GM20000 (cell line): ENCODE measurements around the gene RBM45.

ENCODE experiments used
- DNase-seq: peaks from one replicate; pipeline ENCODE4 v3.0.0; 2012; ENCODE audit warnings: low spot score
- CTCF ChIP-seq: IDR thresholded peaks from 2 replicates; pipeline ENCODE4 v1.5.1; 2012; ENCODE audit warnings: mild to moderate bottlenecking, control low read depth; ENCODE audit errors: extremely low read depth, missing control alignments

Gene RBM45

DNA sequence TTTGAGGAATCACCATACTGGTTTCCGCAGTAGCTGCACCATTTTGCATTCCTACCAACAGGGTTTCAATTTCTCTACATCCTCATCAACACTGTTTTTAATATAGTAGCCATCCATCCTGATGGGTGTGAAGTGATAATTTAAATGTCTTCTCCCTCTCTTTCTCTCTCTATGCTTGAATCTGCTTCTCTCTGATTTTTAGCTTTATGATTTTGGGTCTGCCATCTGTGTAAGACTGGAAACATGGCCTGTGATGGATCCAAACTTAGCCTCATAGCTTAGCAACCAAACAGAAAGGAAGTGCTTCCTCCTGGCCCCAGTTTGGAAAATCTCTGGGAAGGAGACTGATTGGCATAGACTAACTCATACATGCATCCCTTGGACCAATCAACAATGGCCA, 48.4 kb downstream of the RBM45 start:
- TF ChIP-seq CTCF = no peak
- no peak for DNase-seq

- TF ChIP-seq CTCF = no peak
- DNase-seq = no peak
These were observed 51.2 kb downstream of the RBM45 start for GRCh38 chr2:178163395-178163794.

- no peak for DNase-seq
- TF ChIP-seq CTCF = no peak
These were observed 51.7 kb downstream of the RBM45 start for GRCh38 chr2:178163911-178164310.

DNA sequence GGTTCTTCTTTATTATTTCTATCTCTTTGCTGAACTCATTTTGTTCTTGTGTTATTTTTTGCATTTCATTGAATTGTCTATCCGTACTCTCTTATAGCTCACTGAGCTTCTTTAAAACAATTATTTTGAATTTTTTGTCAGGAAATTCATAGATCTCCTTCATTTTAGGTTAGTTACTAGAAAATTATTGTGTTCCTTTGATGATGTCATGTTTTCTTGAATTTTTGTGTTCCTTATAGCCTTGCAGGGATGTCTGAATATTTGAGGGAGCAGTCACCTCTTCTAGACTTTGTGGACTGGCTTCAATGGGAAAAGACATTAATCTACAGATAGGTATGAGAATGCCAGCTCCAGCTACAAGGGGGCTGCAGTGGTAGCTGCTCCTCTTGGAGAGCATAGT, 61.4 kb downstream of the RBM45 start:
- no peak for TF ChIP-seq CTCF
- no peak for DNase-seq

DNA sequence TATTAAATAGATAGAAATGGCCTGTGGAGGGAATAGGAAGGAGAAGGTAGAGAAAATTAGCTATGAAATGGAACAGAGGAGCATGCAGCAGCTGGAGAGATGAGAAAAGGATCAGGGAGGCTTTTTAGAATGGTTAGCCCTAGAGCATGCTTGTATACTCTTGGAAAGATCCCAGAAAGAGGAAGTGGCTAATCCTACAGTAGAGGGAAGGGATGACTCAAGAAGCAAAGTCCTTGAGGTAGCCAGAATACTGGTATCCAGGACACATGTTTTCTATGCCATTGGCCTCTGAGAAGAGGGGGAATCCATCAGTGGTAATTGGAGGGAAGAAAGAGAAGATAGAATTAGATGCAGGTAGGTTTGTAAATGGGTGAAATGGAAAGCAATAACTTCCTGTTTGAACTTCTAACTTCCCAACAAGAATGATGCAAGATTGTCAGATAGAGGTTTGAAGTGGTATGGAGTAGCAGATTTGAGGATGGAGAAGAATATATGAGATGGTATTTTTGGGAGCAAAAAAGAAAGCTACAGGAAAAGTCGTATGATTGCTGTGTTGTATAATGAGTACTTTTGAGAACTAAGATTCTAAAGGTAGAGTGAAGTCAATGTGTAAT, 64.9 kb downstream of the RBM45 start:
- no peak for DNase-seq

More for the DNA sequence above, 64.9 kb downstream of the RBM45 start:
- no peak for TF ChIP-seq CTCF
